CD4-positive, alpha-beta T cell treated with Interleukin-6 at 100 ng/mL for 8 hours (primary cell): ENCODE results near the gene OTUB2.
A peak's percentile ranks its signal among the peaks of the same experiment; 100 is the strongest.

Experiments used
- DNase-seq: peaks from one replicate; pipeline ENCODE4 v3.0.0-alpha.2; 2020; ENCODE audit warnings: mixed read lengths, low spot score

Gene OTUB2

GRCh38 chr14:93997082-93997481 is 29.1 kb upstream of the OTUB2 start, which contains the start of gene CCDC197:
Gene CCDC197, plus strand, starts transcription at chr14:93997301. Its CDS starts 831 bp downstream, at chr14:93998132.
- DNase-seq = no peak

GRCh38 chr14:93997916-93998870 is 27.9 kb upstream of the OTUB2 start:
- no peak for DNase-seq

GRCh38 chr14:93998871-93999403 is 27.2 kb upstream of the OTUB2 start:
- DNase-seq = no peak

- no peak for DNase-seq
Observed at GRCh38 chr14:93999573-93999972, 26.6 kb upstream of the OTUB2 start.

- no peak for DNase-seq
Observed at GRCh38 chr14:94000267-94000666, 25.9 kb upstream of the OTUB2 start.

GRCh38 chr14:94001016-94001415 is 25.1 kb upstream of the OTUB2 start:
- no peak for DNase-seq

- DNase-seq = peak; percentile 63
Observed at GRCh38 chr14:94001501-94002396, 24.4 kb upstream of the OTUB2 start.

GRCh38 chr14:94003397-94003796 is 22.7 kb upstream of the OTUB2 start:
- no peak for DNase-seq

GRCh38 chr14:94004015-94004414 is 22.1 kb upstream of the OTUB2 start:
- no peak for DNase-seq

- DNase-seq = no peak
Observed at GRCh38 chr14:94005324-94006073, 20.6 kb upstream of the OTUB2 start.

GRCh38 chr14:94008234-94008633 is 17.9 kb upstream of the OTUB2 start:
- no peak for DNase-seq

- no peak for DNase-seq
Observed at GRCh38 chr14:94009767-94010166, 16.4 kb upstream of the OTUB2 start.

GRCh38 chr14:94010625-94011024 is 15.5 kb upstream of the OTUB2 start:
- DNase-seq = no peak

- peak; percentile 44 for DNase-seq
Observed at GRCh38 chr14:94011795-94012194, 14.3 kb upstream of the OTUB2 start.

- no peak for DNase-seq
Observed at GRCh38 chr14:94014382-94014781, 11.8 kb upstream of the OTUB2 start.

GRCh38 chr14:94015223-94015622 is 10.9 kb upstream of the OTUB2 start:
- no peak for DNase-seq

GRCh38 chr14:94016446-94016976 is 9.6 kb upstream of the OTUB2 start:
- no peak for DNase-seq

GRCh38 chr14:94018308-94018707 is 7.8 kb upstream of the OTUB2 start:
- no peak for DNase-seq

GRCh38 chr14:94019329-94019728 is 6.8 kb upstream of the OTUB2 start:
- no peak for DNase-seq

GRCh38 chr14:94020267-94020666 is 5.9 kb upstream of the OTUB2 start:
- DNase-seq = no peak

- no peak for DNase-seq
Observed at GRCh38 chr14:94021001-94021400, 5.1 kb upstream of the OTUB2 start.
